Endothelial cell of hepatic sinusoid (primary cell): Measurements from ENCODE around the gene MON1A.
"Not testable (repeated sequence)": the region's sequence is repeated elsewhere in the genome, so short reads cannot be mapped to it uniquely, and the experiment has no call there.

Source experiments
- in situ Hi-C: cut with HindIII; loops from 2 replicates; pipeline ENCODE4 v1.10.0; 2017; ENCODE audit warnings: low sequenced_read_pairs

Gene MON1A

GRCh38 chr3:49925485-49925884 lies 4.1 kb downstream of the MON1A start:
- in situ Hi-C loops = no loop called here

GRCh38 chr3:49924683-49925082 lies 4.9 kb downstream of the MON1A start:
- in situ Hi-C loops = no loop called here

- in situ Hi-C loops = not testable (repeated sequence)
Measured at GRCh38 chr3:49917806-49918590, 11.6 kb downstream of the MON1A start.

- in situ Hi-C loops = no loop called here
Measured at GRCh38 chr3:49916686-49917085, 12.9 kb downstream of the MON1A start.

GRCh38 chr3:49914906-49915305 lies 14.7 kb downstream of the MON1A start:
- in situ Hi-C loops = no loop called here

GRCh38 chr3:49912881-49913281 lies 16.7 kb downstream of the MON1A start:
- in situ Hi-C loops = no loop called here

- in situ Hi-C loops = no loop called here
Measured at GRCh38 chr3:49911611-49912010, 18.0 kb downstream of the MON1A start.

- in situ Hi-C loops = no loop called here
Measured at GRCh38 chr3:49911124-49911420, 18.5 kb downstream of the MON1A start.

GRCh38 chr3:49910409-49911123 lies 19.0 kb downstream of the MON1A start:
- in situ Hi-C loops = no loop called here

GRCh38 chr3:49908373-49909199 lies 21.0 kb downstream of the MON1A start:
- in situ Hi-C loops = no loop called here

- in situ Hi-C loops = no loop called here
Measured at GRCh38 chr3:49906073-49906743, 23.4 kb downstream of the MON1A start.

- in situ Hi-C loops = not testable (repeated sequence)
Measured at GRCh38 chr3:49904448-49904847, 25.2 kb downstream of the MON1A start.

- in situ Hi-C loops = no loop called here
Measured at GRCh38 chr3:49903451-49904424, 25.9 kb downstream of the MON1A start, which contains the start of gene MST1R. Gene MST1R, minus strand, starts transcription at chr3:49903873. Its CDS starts 264 bp downstream, at chr3:49903609.

GRCh38 chr3:49902511-49903345 lies 26.9 kb downstream of the MON1A start:
- in situ Hi-C loops = no loop called here

- in situ Hi-C loops = no loop called here
Measured at GRCh38 chr3:49901366-49902339, 28.0 kb downstream of the MON1A start.

GRCh38 chr3:49900491-49901153 lies 29.0 kb downstream of the MON1A start:
- in situ Hi-C loops = no loop called here

- in situ Hi-C loops = no loop called here
Measured at GRCh38 chr3:49899815-49900214, 29.8 kb downstream of the MON1A start.
